ENCODE data around the gene IGLL1. TPM values are rescaled to one million over a fixed set of nuclear protein-coding genes. Genes with fewer than 3 reads are reported as not detected.

Gene IGLL1
- total RNA-seq, 1 donor from 2014 or later, result not detected

- Histone ChIP-seq H4K20me1 (ENCODE audit: low read depth) (no peaks in the 10 kb centered on the region), H3K79me2 (ENCODE audit: low read depth) (no peaks in the 10 kb centered on the region), H3K4me3 (no peak overlapping the region), H3K9me3 (ENCODE audit: low read depth) (no peaks in the 10 kb centered on the region), H3F3A (ENCODE audit: low read depth) (no peaks in the 10 kb centered on the region), H3K27me3 (peaks cover 16% of the 10 kb centered on the region), H3K4me2 (no peak overlapping the region), H3K9ac (no peak overlapping the region), H3K36me3 (no peaks in the 10 kb centered on the region), H3K4me1 (no peaks in the 10 kb centered on the region), H2AFZ (replicated peaks) (no peak overlapping the region), H3K27ac (no peak overlapping the region)
- no peak for TF ChIP-seq CTCF (IDR thresholded peaks at IDR 0.05)
- TF ChIP-seq EZH2phosphoT487 (IDR thresholded peaks at IDR 0.05), result no peak
- TF ChIP-seq EZH2 (IDR thresholded peaks at IDR 0.05), result no peak
- no peak overlapping the region for H3K4me3 Mint-ChIP-seq
- peaks cover 19% of the 10 kb centered on the region for H3K27me3 Mint-ChIP-seq (ENCODE audit: insufficient read depth, low read depth)
- no peak for DNase-seq (ENCODE audit: low spot score)
- H3K9me3 Mint-ChIP-seq, result peaks cover 2% of the 10 kb centered on the region
- no peaks in the 10 kb centered on the region for H3K36me3 Mint-ChIP-seq
- peaks cover 21% of the 10 kb centered on the region for H3K4me1 Mint-ChIP-seq
- no peak overlapping the region for H3K27ac Mint-ChIP-seq
Observed at GRCh38 chr22:23553438-23553837, 26.7 kb downstream of the IGLL1 start.

DNA sequence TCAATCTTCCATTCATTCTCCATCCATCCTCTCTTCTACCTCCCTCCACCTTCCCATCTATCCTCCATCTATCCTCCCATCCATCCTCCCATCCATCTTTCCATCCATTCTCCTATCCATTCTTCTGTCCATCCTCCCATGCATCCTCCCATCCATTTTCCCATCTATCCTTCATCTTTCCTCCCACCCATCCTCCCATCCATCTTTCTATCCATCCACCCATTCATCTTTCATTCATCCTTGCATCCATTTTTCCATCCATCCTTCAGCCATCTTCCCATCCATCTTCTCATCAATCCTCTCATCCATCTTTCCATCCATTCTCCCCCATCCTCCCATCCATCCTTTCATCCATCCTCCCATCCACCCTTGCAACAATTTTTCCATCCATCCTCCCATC, 27.5 kb downstream of the IGLL1 start:
- Histone ChIP-seq H3K27me3 (peaks cover 16% of the 10 kb centered on the region), H3K79me2 (ENCODE audit: low read depth) (no peaks in the 10 kb centered on the region), H2AFZ (replicated peaks) (no peak overlapping the region), H3K4me1 (no peaks in the 10 kb centered on the region), H3K4me2 (no peak overlapping the region), H4K20me1 (ENCODE audit: low read depth) (no peaks in the 10 kb centered on the region), H3K9ac (no peak overlapping the region), H3K36me3 (no peaks in the 10 kb centered on the region), H3F3A (ENCODE audit: low read depth) (no peaks in the 10 kb centered on the region), H3K27ac (no peak overlapping the region), H3K4me3 (no peak overlapping the region), H3K9me3 (ENCODE audit: low read depth) (no peaks in the 10 kb centered on the region)
- Mint-ChIP-seq H3K9me3 (peaks cover 11% of the 10 kb centered on the region), H3K27ac (no peak overlapping the region), H3K36me3 (no peaks in the 10 kb centered on the region), H3K4me3 (no peak overlapping the region), H3K4me1 (peaks cover 18% of the 10 kb centered on the region), H3K27me3 (ENCODE audit: insufficient read depth, low read depth) (peaks cover 16% of the 10 kb centered on the region)
- TF ChIP-seq CTCF (IDR thresholded peaks at IDR 0.05), result no peak
- no peak for TF ChIP-seq EZH2 (IDR thresholded peaks at IDR 0.05)
- TF ChIP-seq EZH2phosphoT487 (IDR thresholded peaks at IDR 0.05), result no peak
- DNase-seq (ENCODE audit: low spot score), result no peak

- Mint-ChIP-seq H3K27me3 (ENCODE audit: insufficient read depth, low read depth) (peaks cover 6% of the 10 kb centered on the region), H3K4me3 (no peak overlapping the region), H3K36me3 (no peaks in the 10 kb centered on the region), H3K4me1 (peaks cover 12% of the 10 kb centered on the region), H3K27ac (no peak overlapping the region), H3K9me3 (peaks cover 16% of the 10 kb centered on the region)
- Histone ChIP-seq H3K4me2 (no peak overlapping the region), H2AFZ (replicated peaks) (no peak overlapping the region), H3K36me3 (no peaks in the 10 kb centered on the region), H3K4me1 (no peaks in the 10 kb centered on the region), H3K9ac (no peak overlapping the region), H3K79me2 (ENCODE audit: low read depth) (no peaks in the 10 kb centered on the region), H3K27ac (no peak overlapping the region), H4K20me1 (ENCODE audit: low read depth) (no peaks in the 10 kb centered on the region), H3K27me3 (peaks cover 16% of the 10 kb centered on the region), H3F3A (ENCODE audit: low read depth) (no peaks in the 10 kb centered on the region), H3K4me3 (no peak overlapping the region), H3K9me3 (ENCODE audit: low read depth) (no peaks in the 10 kb centered on the region)
- no peak for DNase-seq (ENCODE audit: low spot score)
- TF ChIP-seq EZH2 (IDR thresholded peaks at IDR 0.05), result no peak
- TF ChIP-seq CTCF (IDR thresholded peaks at IDR 0.05), result no peak
- TF ChIP-seq EZH2phosphoT487 (IDR thresholded peaks at IDR 0.05), result no peak
Observed at GRCh38 chr22:23551385-23551784, 28.7 kb downstream of the IGLL1 start.

All from neural progenitor cell (in vitro differentiated cells).